OCI-LY7 (cell line): Measurements from ENCODE around the gene PDK1.

Experiments used
- EZH2phosphoT487 ChIP-seq: fragments of 200-600 bp; sonication (generic); IDR thresholded peaks from 2 replicates; pipeline ENCODE4 v1.6.1; 2018; ENCODE audit warnings: low read depth, borderline replicate concordance, mild to moderate bottlenecking, mixed run types, antibody characterized with exemption, low read length, moderate library complexity, mixed read lengths
- TF ChIP-seq, protein P1 (sequence below): fragments of 200-600 bp; sonication (generic); conservative IDR thresholded peaks from 2 replicates; pipeline ENCODE4 v1.5.1; 2014; ENCODE audit warnings: mild to moderate bottlenecking, antibody characterized with exemption, low read length, moderate library complexity, mixed read lengths

DNA sequence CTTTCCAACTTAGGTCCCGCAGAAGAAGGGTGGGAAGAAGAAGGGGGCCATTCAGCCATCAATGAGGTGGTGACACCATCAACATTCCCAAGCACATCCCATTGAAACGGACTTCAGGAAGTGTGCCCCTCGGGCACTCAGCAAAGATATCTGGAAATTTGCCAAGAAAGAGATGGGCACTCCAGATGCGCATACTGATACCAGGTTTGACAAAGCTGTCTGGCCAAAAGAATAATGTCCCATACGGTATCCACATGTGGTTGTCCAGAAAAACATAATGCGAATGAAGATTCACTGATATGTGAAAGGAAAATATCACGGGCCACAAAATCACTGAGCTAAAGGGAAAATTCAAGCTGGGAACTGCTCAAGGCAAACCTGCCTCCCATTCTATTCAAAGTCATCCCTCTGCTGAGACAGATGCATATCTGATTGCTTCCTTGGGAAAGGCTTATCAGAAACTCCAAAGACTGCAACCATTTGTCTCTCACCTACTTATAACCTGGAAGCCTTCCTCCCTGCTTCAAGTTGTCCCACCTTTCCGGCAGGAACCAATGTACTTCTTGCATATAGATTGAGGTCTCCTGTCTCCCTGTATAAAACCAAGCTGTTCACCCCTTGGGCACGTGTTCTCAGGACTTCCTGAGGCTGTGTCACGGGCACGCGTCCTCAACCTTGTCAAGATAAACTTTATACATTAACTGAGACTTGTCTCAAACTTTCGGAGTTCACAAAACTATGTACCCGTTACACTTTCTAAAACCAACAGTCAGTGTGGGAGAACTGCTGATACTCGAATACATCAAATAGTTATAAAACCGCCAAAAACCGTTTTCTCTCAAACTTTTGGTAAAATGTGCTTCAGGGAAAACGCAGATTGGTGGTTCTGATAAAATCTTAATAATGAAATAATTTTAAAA is 1.3 kb upstream of the PDK1 start:
- TF ChIP-seq, protein P1, sequence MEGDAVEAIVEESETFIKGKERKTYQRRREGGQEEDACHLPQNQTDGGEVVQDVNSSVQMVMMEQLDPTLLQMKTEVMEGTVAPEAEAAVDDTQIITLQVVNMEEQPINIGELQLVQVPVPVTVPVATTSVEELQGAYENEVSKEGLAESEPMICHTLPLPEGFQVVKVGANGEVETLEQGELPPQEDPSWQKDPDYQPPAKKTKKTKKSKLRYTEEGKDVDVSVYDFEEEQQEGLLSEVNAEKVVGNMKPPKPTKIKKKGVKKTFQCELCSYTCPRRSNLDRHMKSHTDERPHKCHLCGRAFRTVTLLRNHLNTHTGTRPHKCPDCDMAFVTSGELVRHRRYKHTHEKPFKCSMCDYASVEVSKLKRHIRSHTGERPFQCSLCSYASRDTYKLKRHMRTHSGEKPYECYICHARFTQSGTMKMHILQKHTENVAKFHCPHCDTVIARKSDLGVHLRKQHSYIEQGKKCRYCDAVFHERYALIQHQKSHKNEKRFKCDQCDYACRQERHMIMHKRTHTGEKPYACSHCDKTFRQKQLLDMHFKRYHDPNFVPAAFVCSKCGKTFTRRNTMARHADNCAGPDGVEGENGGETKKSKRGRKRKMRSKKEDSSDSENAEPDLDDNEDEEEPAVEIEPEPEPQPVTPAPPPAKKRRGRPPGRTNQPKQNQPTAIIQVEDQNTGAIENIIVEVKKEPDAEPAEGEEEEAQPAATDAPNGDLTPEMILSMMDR, result no peak
- TF ChIP-seq EZH2phosphoT487, result no peak
